22Rv1 (cell line): ENCODE data around the gene UQCRC1.

Experiments used
- ZFX ChIP-seq: fragments of 450-650 bp; IDR thresholded peaks from 2 replicates; pipeline ENCODE4 v1.6.1; 2017; ENCODE audit warnings: antibody characterized with exemption, borderline replicate concordance
- TF ChIP-seq, protein P1 (sequence below): fragments of 450-650 bp; IDR thresholded peaks from 2 replicates; pipeline ENCODE4 v1.5.1; 2017; ENCODE audit warnings: mild to moderate bottlenecking

DNA sequence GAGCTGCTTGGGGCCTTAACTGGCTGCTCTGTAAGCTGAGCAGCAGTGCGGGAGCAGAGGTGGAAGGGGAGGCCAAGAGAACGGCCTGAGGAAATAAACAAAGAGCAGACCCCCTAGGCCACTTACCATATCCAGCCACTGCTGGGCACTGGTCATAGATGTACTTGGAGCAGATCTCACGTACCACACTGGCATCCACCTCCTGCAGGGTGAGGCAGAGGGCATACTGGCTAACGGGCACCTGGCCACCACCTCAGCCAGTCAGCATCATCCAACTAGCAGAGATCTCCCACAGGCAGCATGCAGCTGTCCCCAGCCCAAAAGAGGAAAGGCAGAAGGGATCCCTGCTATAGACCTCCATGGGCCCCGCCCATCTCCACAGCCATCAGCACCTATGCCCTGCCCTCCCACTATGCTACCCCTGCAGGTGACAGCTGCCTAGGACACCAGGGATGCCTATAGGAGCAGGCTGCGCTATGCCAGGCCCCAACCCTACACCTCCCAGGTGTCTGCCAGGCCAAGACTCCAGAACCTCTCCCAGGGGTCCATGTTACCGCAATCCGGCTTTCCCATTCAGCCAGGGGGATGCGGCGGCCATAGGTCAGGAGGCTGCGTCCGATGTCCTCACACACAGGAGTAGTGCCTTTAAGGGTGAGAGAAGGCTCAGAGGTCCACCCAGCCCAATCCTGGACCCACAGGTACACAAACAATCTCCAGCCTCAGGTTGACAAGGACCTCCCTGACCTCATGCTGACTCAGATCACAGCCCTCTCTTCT, 9.7 kb downstream of the UQCRC1 start:
- TF ChIP-seq, protein P1, sequence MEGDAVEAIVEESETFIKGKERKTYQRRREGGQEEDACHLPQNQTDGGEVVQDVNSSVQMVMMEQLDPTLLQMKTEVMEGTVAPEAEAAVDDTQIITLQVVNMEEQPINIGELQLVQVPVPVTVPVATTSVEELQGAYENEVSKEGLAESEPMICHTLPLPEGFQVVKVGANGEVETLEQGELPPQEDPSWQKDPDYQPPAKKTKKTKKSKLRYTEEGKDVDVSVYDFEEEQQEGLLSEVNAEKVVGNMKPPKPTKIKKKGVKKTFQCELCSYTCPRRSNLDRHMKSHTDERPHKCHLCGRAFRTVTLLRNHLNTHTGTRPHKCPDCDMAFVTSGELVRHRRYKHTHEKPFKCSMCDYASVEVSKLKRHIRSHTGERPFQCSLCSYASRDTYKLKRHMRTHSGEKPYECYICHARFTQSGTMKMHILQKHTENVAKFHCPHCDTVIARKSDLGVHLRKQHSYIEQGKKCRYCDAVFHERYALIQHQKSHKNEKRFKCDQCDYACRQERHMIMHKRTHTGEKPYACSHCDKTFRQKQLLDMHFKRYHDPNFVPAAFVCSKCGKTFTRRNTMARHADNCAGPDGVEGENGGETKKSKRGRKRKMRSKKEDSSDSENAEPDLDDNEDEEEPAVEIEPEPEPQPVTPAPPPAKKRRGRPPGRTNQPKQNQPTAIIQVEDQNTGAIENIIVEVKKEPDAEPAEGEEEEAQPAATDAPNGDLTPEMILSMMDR: no peak
- TF ChIP-seq ZFX: no peak
